HepG2 (cell line): ENCODE results near the gene INKA2. TPM values are rescaled to one million over a fixed set of nuclear protein-coding genes. Genes with fewer than 3 reads are reported as not detected.

Experiments
- ESRRA ChIP-seq: sonication (generic); formaldehyde crosslinking; IDR thresholded peaks from 2 replicates; pipeline ENCODE4 v1.5.1; 2020; ENCODE audit warnings: mild to moderate bottlenecking, low read depth, missing genetic modification reagents
- KDM1A ChIP-seq: IDR thresholded peaks from 2 replicates; pipeline ENCODE4 v1.6.1; 2016; ENCODE audit warnings: missing compliant biosample characterization
- MED13 ChIP-seq: sonication (generic); formaldehyde crosslinking; IDR thresholded peaks from 2 replicates; pipeline ENCODE4 v1.5.0; 2020; ENCODE audit warnings: missing genetic modification reagents
- MIXL1 ChIP-seq: IDR thresholded peaks from 2 replicates; pipeline ENCODE4 v1.6.1; 2016
- PRDM15 ChIP-seq: sonication (generic); formaldehyde crosslinking; IDR thresholded peaks from 2 replicates; pipeline ENCODE4 v1.4.0; 2020; ENCODE audit warnings: missing genetic modification reagents
- RARA ChIP-seq: IDR thresholded peaks from 2 replicates; pipeline ENCODE4 v1.6.1; 2016; ENCODE audit warnings: missing genetic modification reagents, missing compliant biosample characterization
- SATB2 ChIP-seq: sonication (generic); formaldehyde crosslinking; IDR thresholded peaks from 2 replicates; pipeline ENCODE4 v1.5.0; 2020; ENCODE audit warnings: missing genetic modification reagents
- SIN3B ChIP-seq: fragments of 150-350 bp; IDR thresholded peaks from 2 replicates; pipeline ENCODE4 v1.6.1; 2014; ENCODE audit warnings: low read length
- SP4 ChIP-seq: sonication (generic); formaldehyde crosslinking; IDR thresholded peaks from 2 replicates; pipeline ENCODE4 v1.8.1; 2023; ENCODE audit warnings: mild to moderate bottlenecking, missing genetic modification reagents
- YEATS4 ChIP-seq: sonication (generic); formaldehyde crosslinking; IDR thresholded peaks from 2 replicates; pipeline ENCODE4 v1.4.0; 2020; ENCODE audit warnings: missing genetic modification reagents, borderline replicate concordance
- ZKSCAN1 ChIP-seq: fragments of 150-350 bp; IDR thresholded peaks from 2 replicates; pipeline ENCODE4 v1.6.1; 2014; ENCODE audit warnings: low read length
- ZNF138 ChIP-seq: sonication (generic); formaldehyde crosslinking; IDR thresholded peaks from 2 replicates; pipeline ENCODE4 v1.5.0; 2020; ENCODE audit warnings: mild to moderate bottlenecking, low read depth, missing genetic modification reagents
- ZNF563 ChIP-seq: sonication (generic); formaldehyde crosslinking; IDR thresholded peaks from 2 replicates; pipeline ENCODE4 v1.8.0; 2022; ENCODE audit warnings: mild to moderate bottlenecking, moderate library complexity, missing genetic modification reagents
- polyA plus RNA-seq, 8 experiments: library from polyadenylated mRNA; depleted of rRNA in 3 of 8; stranded (reverse) in 7 of 8; unstranded in 1 of 8; fragments of >200 nt; fragmentation: Illumina TruSeq in 4 of 8; extraction: Trizol in 4 of 8; gene quantifications; 2 replicates each; pipeline versions ENCODE4 v1.2.1 to v1.2.3, GENCODE V29; 2011 to 2016; ENCODE audit warnings: low read depth in 4 of 8, missing spikeins in 1 of 8, mixed read lengths in 1 of 8; ENCODE audit not compliant: insufficient read depth in 1 of 8
- total RNA-seq, 5 experiments: library from RNA; depleted of rRNA; stranded (reverse); fragments of >200 nt; fragmentation: Illumina TruSeq; extraction: Trizol; gene quantifications; 2 replicates each; pipeline ENCODE4 v1.2.3, GENCODE V29; 2016; ENCODE audit warnings: low read depth in 1 of 5
- TF ChIP-seq, protein P1 (sequence below): sonication (generic); formaldehyde crosslinking; IDR thresholded peaks from 2 replicates; pipeline ENCODE4 v1.9.0; 2022; ENCODE audit warnings: low read depth, missing genetic modification reagents
- TF ChIP-seq, protein P2 (sequence below): sonication (generic); formaldehyde crosslinking; IDR thresholded peaks from 2 replicates; pipeline ENCODE4 v1.9.0; 2021; ENCODE audit warnings: mild to moderate bottlenecking, missing genetic modification reagents
- TF ChIP-seq, protein P3 (sequence below): sonication (generic); formaldehyde crosslinking; IDR thresholded peaks from 2 replicates; pipeline ENCODE4 v1.5.0; 2020; ENCODE audit warnings: mild to moderate bottlenecking, missing genetic modification reagents, moderate library complexity

INKA2 gene
- total and polyA plus RNA-seq, 2 of the 13 experiments (the other 11 are each of a cell fraction or from before 2014, with no cell fraction given), result 2.6 to 4.6 TPM

- 0 out of 2 replicates have a peak, but pooled peaks have one; percentile 19 for TF ChIP-seq RARA (CRISPR knock-in tag)
- peak; percentile 66; the same call in 1 of the 2 replicates for TF ChIP-seq ESRRA (CRISPR knock-in tag)
- no peak for TF ChIP-seq KDM1A (CRISPR knock-in tag)
- TF ChIP-seq ZNF563 (CRISPR knock-in tag), result peak; percentile 90
- TF ChIP-seq SATB2, result 0 out of 2 replicates have a peak, but pooled peaks have one; percentile 59
- peak; percentile 72 for TF ChIP-seq YEATS4 (CRISPR knock-in tag)
- TF ChIP-seq, protein P1, sequence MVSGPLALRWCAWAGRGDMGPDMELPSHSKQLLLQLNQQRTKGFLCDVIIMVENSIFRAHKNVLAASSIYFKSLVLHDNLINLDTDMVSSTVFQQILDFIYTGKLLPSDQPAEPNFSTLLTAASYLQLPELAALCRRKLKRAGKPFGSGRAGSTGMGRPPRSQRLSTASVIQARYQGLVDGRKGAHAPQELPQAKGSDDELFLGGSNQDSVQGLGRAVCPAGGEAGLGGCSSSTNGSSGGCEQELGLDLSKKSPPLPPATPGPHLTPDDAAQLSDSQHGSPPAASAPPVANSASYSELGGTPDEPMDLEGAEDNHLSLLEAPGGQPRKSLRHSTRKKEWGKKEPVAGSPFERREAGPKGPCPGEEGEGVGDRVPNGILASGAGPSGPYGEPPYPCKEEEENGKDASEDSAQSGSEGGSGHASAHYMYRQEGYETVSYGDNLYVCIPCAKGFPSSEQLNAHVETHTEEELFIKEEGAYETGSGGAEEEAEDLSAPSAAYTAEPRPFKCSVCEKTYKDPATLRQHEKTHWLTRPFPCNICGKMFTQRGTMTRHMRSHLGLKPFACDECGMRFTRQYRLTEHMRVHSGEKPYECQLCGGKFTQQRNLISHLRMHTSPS (CRISPR knock-in tag), result 0 out of 2 replicates have a peak, but pooled peaks have one; percentile 29
- TF ChIP-seq MIXL1 (CRISPR knock-in tag), result peak; percentile 23; the same call in 1 of the 2 replicates
- peak; percentile 90 for TF ChIP-seq SP4 (CRISPR knock-in tag)
- TF ChIP-seq, protein P2, sequence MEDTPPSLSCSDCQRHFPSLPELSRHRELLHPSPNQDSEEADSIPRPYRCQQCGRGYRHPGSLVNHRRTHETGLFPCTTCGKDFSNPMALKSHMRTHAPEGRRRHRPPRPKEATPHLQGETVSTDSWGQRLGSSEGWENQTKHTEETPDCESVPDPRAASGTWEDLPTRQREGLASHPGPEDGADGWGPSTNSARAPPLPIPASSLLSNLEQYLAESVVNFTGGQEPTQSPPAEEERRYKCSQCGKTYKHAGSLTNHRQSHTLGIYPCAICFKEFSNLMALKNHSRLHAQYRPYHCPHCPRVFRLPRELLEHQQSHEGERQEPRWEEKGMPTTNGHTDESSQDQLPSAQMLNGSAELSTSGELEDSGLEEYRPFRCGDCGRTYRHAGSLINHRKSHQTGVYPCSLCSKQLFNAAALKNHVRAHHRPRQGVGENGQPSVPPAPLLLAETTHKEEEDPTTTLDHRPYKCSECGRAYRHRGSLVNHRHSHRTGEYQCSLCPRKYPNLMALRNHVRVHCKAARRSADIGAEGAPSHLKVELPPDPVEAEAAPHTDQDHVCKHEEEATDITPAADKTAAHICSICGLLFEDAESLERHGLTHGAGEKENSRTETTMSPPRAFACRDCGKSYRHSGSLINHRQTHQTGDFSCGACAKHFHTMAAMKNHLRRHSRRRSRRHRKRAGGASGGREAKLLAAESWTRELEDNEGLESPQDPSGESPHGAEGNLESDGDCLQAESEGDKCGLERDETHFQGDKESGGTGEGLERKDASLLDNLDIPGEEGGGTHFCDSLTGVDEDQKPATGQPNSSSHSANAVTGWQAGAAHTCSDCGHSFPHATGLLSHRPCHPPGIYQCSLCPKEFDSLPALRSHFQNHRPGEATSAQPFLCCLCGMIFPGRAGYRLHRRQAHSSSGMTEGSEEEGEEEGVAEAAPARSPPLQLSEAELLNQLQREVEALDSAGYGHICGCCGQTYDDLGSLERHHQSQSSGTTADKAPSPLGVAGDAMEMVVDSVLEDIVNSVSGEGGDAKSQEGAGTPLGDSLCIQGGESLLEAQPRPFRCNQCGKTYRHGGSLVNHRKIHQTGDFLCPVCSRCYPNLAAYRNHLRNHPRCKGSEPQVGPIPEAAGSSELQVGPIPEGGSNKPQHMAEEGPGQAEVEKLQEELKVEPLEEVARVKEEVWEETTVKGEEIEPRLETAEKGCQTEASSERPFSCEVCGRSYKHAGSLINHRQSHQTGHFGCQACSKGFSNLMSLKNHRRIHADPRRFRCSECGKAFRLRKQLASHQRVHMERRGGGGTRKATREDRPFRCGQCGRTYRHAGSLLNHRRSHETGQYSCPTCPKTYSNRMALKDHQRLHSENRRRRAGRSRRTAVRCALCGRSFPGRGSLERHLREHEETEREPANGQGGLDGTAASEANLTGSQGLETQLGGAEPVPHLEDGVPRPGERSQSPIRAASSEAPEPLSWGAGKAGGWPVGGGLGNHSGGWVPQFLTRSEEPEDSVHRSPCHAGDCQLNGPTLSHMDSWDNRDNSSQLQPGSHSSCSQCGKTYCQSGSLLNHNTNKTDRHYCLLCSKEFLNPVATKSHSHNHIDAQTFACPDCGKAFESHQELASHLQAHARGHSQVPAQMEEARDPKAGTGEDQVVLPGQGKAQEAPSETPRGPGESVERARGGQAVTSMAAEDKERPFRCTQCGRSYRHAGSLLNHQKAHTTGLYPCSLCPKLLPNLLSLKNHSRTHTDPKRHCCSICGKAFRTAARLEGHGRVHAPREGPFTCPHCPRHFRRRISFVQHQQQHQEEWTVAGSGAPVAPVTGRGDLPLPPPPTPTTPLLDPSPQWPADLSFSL (CRISPR knock-in tag), result no peak; the same call in 1 of the 2 replicates
- peak; percentile 55; the same call in 1 of the 2 replicates for TF ChIP-seq ZNF138 (CRISPR knock-in tag)
- TF ChIP-seq MED13, result no peak
- TF ChIP-seq ZKSCAN1, result peak; percentile 90
- TF ChIP-seq SIN3B, result peak; percentile 92
- TF ChIP-seq, protein P3, sequence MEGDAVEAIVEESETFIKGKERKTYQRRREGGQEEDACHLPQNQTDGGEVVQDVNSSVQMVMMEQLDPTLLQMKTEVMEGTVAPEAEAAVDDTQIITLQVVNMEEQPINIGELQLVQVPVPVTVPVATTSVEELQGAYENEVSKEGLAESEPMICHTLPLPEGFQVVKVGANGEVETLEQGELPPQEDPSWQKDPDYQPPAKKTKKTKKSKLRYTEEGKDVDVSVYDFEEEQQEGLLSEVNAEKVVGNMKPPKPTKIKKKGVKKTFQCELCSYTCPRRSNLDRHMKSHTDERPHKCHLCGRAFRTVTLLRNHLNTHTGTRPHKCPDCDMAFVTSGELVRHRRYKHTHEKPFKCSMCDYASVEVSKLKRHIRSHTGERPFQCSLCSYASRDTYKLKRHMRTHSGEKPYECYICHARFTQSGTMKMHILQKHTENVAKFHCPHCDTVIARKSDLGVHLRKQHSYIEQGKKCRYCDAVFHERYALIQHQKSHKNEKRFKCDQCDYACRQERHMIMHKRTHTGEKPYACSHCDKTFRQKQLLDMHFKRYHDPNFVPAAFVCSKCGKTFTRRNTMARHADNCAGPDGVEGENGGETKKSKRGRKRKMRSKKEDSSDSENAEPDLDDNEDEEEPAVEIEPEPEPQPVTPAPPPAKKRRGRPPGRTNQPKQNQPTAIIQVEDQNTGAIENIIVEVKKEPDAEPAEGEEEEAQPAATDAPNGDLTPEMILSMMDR (CRISPR knock-in tag), result peak; percentile 88
- TF ChIP-seq PRDM15 (CRISPR knock-in tag), result peak; percentile 97
These were observed 16.3 kb upstream of the INKA2 start, which contains the start of gene DDX20 (continued) for GRCh38 chr1:111755331-111756123.
